HCT116 (cell line): ENCODE measurements around the gene TRPV4. TPM values are rescaled to one million over a fixed set of nuclear protein-coding genes. Genes with fewer than 3 reads are reported as not detected.

Experiments
- ATAC-seq: fragments of 200-7000 bp; cut with Tn5 transposase; 2 replicates; pipeline ENCODE4 v1.9.1; 2020; ENCODE audit warnings: mild to moderate bottlenecking, moderate library complexity
- BruUV-seq: library from RNA; stranded (reverse); fragments of 400-500 nt; replicated peaks from 2 replicates; lab custom pipeline; 2021; lab: Mats Ljungman, UMichigan
- CTCF ChIA-PET: fragments of 300-600 bp; sonication (Branson Sonifier 250); formaldehyde crosslinking; loops from one replicate; lab custom pipeline; 2021; ENCODE audit warnings: antibody characterized with exemption; lab: Charles Lee
- POLR2A ChIA-PET: fragments of 300-600, 350-600 bp; sonication (Branson Sonifier 250); formaldehyde crosslinking; loops from one replicate; lab custom pipeline; 2021; ENCODE audit warnings: antibody characterized with exemption; lab: Charles Lee
- RAD21 ChIA-PET, 2 experiments: fragments of 300-600 bp; sonication (Branson Sonifier 250); formaldehyde crosslinking; loops; one replicate each; lab custom pipeline; 2023; ENCODE audit warnings: low total read pairs in 2 of 2; ENCODE audit not compliant: uncharacterized antibody in 2 of 2, unreplicated experiment in 2 of 2, low non-redundant PET in 1 of 2; lab: Charles Lee
- DNase-seq: peaks from one replicate; pipeline ENCODE4 v3.0.0-alpha.2; 2010; ENCODE audit warnings: low read depth, low spot score
- H2AFZ ChIP-seq: fragments of 200-600 bp; shearing (Covaris generic), sonication (generic); 2 replicates; pipeline ENCODE4 v1.6.1; 2017; ENCODE audit warnings: low read depth, mixed run types, mixed read lengths, antibody characterized with exemption, low read length; ENCODE audit not compliant: poor library complexity, severe bottlenecking
- H3K27ac ChIP-seq: 2 replicates; pipeline ENCODE4 v1.5.1; 2012; ENCODE audit warnings: low read depth, low read length
- H3K27me3 ChIP-seq: fragments of 200-600 bp; sonication (generic); 2 replicates; pipeline ENCODE4 v1.6.1; 2016; ENCODE audit warnings: mixed run types, low read length, mixed read lengths; ENCODE audit not compliant: insufficient read depth
- H3K36me3 ChIP-seq, 2 experiments: fragments of 200-500 bp in 1 of 2; fragments of 200-600 bp in 1 of 2; sonication (Bioruptor generic) in 1 of 2; sonication (generic) in 1 of 2; 2 replicates each; pipeline versions ENCODE4 v1.5.1 to v1.6.1; 2014 to 2016; ENCODE audit warnings: low read length in 2 of 2, inconsistent platforms in 1 of 2, mixed read lengths in 1 of 2, mixed run types in 1 of 2; ENCODE audit not compliant: insufficient read depth in 2 of 2, control insufficient read depth in 1 of 2
- H3K4me1 ChIP-seq, 2 experiments: fragments of 200-600 bp in 1 of 2; sonication (generic) in 1 of 2; 2 replicates each; pipeline versions ENCODE4 v1.5.1 to v1.6.1; 2012 to 2017; ENCODE audit warnings: low read length in 2 of 2, inconsistent platforms in 1 of 2, mild to moderate bottlenecking in 1 of 2, mixed read lengths in 1 of 2, mixed run types in 1 of 2, moderate library complexity in 1 of 2; ENCODE audit not compliant: insufficient read depth in 2 of 2, control insufficient read depth in 1 of 2
- H3K4me2 ChIP-seq: fragments of 200-600 bp; sonication (generic); 2 replicates; pipeline ENCODE4 v1.6.1; 2017; ENCODE audit warnings: mixed run types, low read length, mixed read lengths
- H3K4me3 ChIP-seq, 2 experiments: fragments of 200-600 bp in 1 of 2; sonication (generic) in 1 of 2; replicated peaks in 1 of 2; 2 replicates each; pipeline ENCODE4 v1.5.1; 2011 to 2016; ENCODE audit warnings: low read length in 2 of 2, control low read depth in 1 of 2, low read depth in 1 of 2, mild to moderate bottlenecking in 1 of 2, mixed read lengths in 1 of 2, mixed run types in 1 of 2
- H3K79me2 ChIP-seq: fragments of 200-600 bp; sonication (generic); 2 replicates; pipeline ENCODE4 v1.6.1; 2017; ENCODE audit warnings: mild to moderate bottlenecking, mixed run types, low read length, moderate library complexity, mixed read lengths; ENCODE audit not compliant: insufficient read depth
- H3K9ac ChIP-seq: fragments of 200-600 bp; sonication (generic); 2 replicates; pipeline ENCODE4 v1.6.1; 2016; ENCODE audit warnings: low read length, mixed read lengths
- H3K9me2 ChIP-seq: fragments of 200-600 bp; sonication (generic), shearing (Covaris generic); 2 replicates; pipeline ENCODE4 v1.6.1; 2017; ENCODE audit warnings: mixed run types, mild to moderate bottlenecking, moderate library complexity; ENCODE audit not compliant: insufficient read depth
- H3K9me3 ChIP-seq, 2 experiments: fragments of 200-500 bp in 1 of 2; fragments of 200-600 bp in 1 of 2; sonication (Bioruptor generic) in 1 of 2; sonication (generic) in 1 of 2; 2 replicates each; pipeline ENCODE4 v1.6.1; 2014 to 2017; ENCODE audit warnings: low read length in 2 of 2, mixed read lengths in 2 of 2, inconsistent platforms in 1 of 2, low read depth in 1 of 2, mild to moderate bottlenecking in 1 of 2, mixed run types in 1 of 2, moderate library complexity in 1 of 2; ENCODE audit not compliant: control insufficient read depth in 1 of 2, insufficient read depth in 1 of 2
- H4K20me1 ChIP-seq: fragments of 200-600 bp; sonication (generic), shearing (Covaris generic); 2 replicates; pipeline ENCODE4 v1.6.1; 2017; ENCODE audit warnings: mixed run types, mild to moderate bottlenecking, moderate library complexity; ENCODE audit not compliant: insufficient read depth
- ATF3 ChIP-seq: IDR thresholded peaks from 2 replicates; pipeline ENCODE4 v1.6.1; 2012
- ELF1 ChIP-seq: IDR thresholded peaks from 2 replicates; pipeline ENCODE4 v1.6.1; 2012; ENCODE audit warnings: low read depth, borderline replicate concordance
- MAX ChIP-seq: IDR thresholded peaks from 2 replicates; pipeline ENCODE4 v1.6.1; 2012
- POLR2AphosphoS5 ChIP-seq: IDR thresholded peaks from 2 replicates; pipeline ENCODE4 v1.6.1; 2011; ENCODE audit warnings: mild to moderate bottlenecking, low read depth, low read length, moderate library complexity
- RAD21 ChIP-seq: IDR thresholded peaks from 2 replicates; pipeline ENCODE4 v1.6.1; 2012; ENCODE audit warnings: low read depth, mild to moderate bottlenecking
- REST ChIP-seq: IDR thresholded peaks from 2 replicates; pipeline ENCODE4 v1.6.1; 2012; ENCODE audit warnings: low read depth
- SP1 ChIP-seq: IDR thresholded peaks from 2 replicates; pipeline ENCODE4 v1.6.1; 2012; ENCODE audit warnings: low read depth
- SRF ChIP-seq: IDR thresholded peaks from 2 replicates; pipeline ENCODE4 v1.6.1; 2012; ENCODE audit warnings: low read depth
- YY1 ChIP-seq: IDR thresholded peaks from 2 replicates; pipeline ENCODE4 v1.6.1; 2011; ENCODE audit warnings: low read length, low read depth, moderate library complexity, mild to moderate bottlenecking; ENCODE audit not compliant: insufficient replicate concordance; ENCODE audit errors: extremely low read depth
- intact Hi-C: fragments of 100-400 bp; cut with micrococcal nuclease; formaldehyde crosslinking; loops from 2 replicates; pipeline ENCODE4 v1.10.0; 2022
- total RNA-seq: library from RNA; stranded (reverse); gene quantifications from one replicate; pipeline ENCODE4 v1.2.1, GENCODE V29; 2021; ENCODE audit not compliant: unreplicated experiment

The TRPV4 gene
- total RNA-seq, 1 experiment from 2014 or later: 0.54 TPM

- Histone ChIP-seq H3K4me2 (no peak overlapping the region), H3K27ac (no peak overlapping the region), H3K4me1 (no peaks in the 10 kb centered on the region), H4K20me1 (no peaks in the 10 kb centered on the region), H3K9me3 (no peaks in the 10 kb centered on the region), H3K9me2 (no peaks in the 10 kb centered on the region), H3K27me3 (no peaks in the 10 kb centered on the region), H3K4me3 (no peak overlapping the region), H3K36me3 (no peaks in the 10 kb centered on the region), H3K9ac (no peak overlapping the region), H2AFZ (no peak overlapping the region), H3K79me2 (no peaks in the 10 kb centered on the region)
- CTCF ChIA-PET: no interaction called here
- POLR2A ChIA-PET: no interaction called here
- ATAC-seq (no peak; the same call in 1 of the 2 replicates), DNase-seq (no peak)
- intact Hi-C loops: no loop called here
- peak; percentile 80 for TF ChIP-seq REST
- TF ChIP-seq ATF3: no peak
- RAD21 ChIA-PET: no interaction called here
- BruUV-seq: no TSS peak
Observed at GRCh38 chr12:109736552-109737108, 96.6 kb downstream of the TRPV4 start.

GRCh38 chr12:109735825-109736551, 97.2 kb downstream of the TRPV4 start:
- no peak overlapping the region for H3K9ac ChIP-seq
- H3K9me2 ChIP-seq: no peaks in the 10 kb centered on the region
- H3K4me3 ChIP-seq: no peak overlapping the region
- H3K4me1 ChIP-seq: no peaks in the 10 kb centered on the region
- ATAC-seq: no peak
- BruUV-seq: no TSS peak
- H3K27ac ChIP-seq: no peak overlapping the region
- CTCF ChIA-PET: no interaction called here
- no peaks in the 10 kb centered on the region for H3K36me3 ChIP-seq
- no peak overlapping the region for H2AFZ ChIP-seq
- POLR2A ChIA-PET: no interaction called here
- H3K79me2 ChIP-seq: no peaks in the 10 kb centered on the region
- H3K4me2 ChIP-seq: no peak overlapping the region
- no peaks in the 10 kb centered on the region for H3K9me3 ChIP-seq
- no peak for DNase-seq
- H3K27me3 ChIP-seq: no peaks in the 10 kb centered on the region
- intact Hi-C loops: no loop called here
- RAD21 ChIA-PET: no interaction called here
- H4K20me1 ChIP-seq: no peaks in the 10 kb centered on the region
- no peak for TF ChIP-seq SRF
- TF ChIP-seq YY1: no peak
- TF ChIP-seq MAX: no peak
- no peak for TF ChIP-seq POLR2AphosphoS5
- no peak for TF ChIP-seq ELF1
- TF ChIP-seq RAD21: no peak
- no peak for TF ChIP-seq REST
- no peak for TF ChIP-seq SP1
